Ishikawa (cell line): ENCODE measurements around the gene TWNK.

ENCODE experiments used
- CEBPB ChIP-seq: IDR thresholded peaks from 2 replicates; pipeline ENCODE4 v1.6.1; 2012
- CREB1 ChIP-seq: IDR thresholded peaks from 2 replicates; pipeline ENCODE4 v1.6.1; 2012; ENCODE audit warnings: low read depth
- EGR1 ChIP-seq: IDR thresholded peaks from 2 replicates; pipeline ENCODE4 v1.6.1; 2012
- EP300 ChIP-seq: IDR thresholded peaks from 2 replicates; pipeline ENCODE4 v1.6.1; 2012; ENCODE audit warnings: borderline replicate concordance
- FOXM1 ChIP-seq: IDR thresholded peaks from 2 replicates; pipeline ENCODE4 v1.6.1; 2012; ENCODE audit warnings: low read depth, borderline replicate concordance
- NFIC ChIP-seq: IDR thresholded peaks from 2 replicates; pipeline ENCODE4 v1.6.1; 2012
- RAD21 ChIP-seq: IDR thresholded peaks from 2 replicates; pipeline ENCODE4 v1.6.1; 2012; ENCODE audit warnings: low read depth
- TAF1 ChIP-seq: IDR thresholded peaks from 2 replicates; pipeline ENCODE4 v1.6.1; 2012; ENCODE audit warnings: low read depth, mild to moderate bottlenecking
- TCF12 ChIP-seq: IDR thresholded peaks from 2 replicates; pipeline ENCODE4 v1.6.1; 2012; ENCODE audit warnings: low read depth
- TEAD4 ChIP-seq: IDR thresholded peaks from 2 replicates; pipeline ENCODE4 v1.6.1; 2012
- YY1 ChIP-seq: IDR thresholded peaks from 2 replicates; pipeline ENCODE4 v1.6.1; 2012; ENCODE audit warnings: low read depth
- ZBTB7A ChIP-seq: IDR thresholded peaks from 2 replicates; pipeline ENCODE4 v1.6.1; 2012; ENCODE audit warnings: low read depth
- TF ChIP-seq, protein P1 (sequence below): IDR thresholded peaks from 2 replicates; pipeline ENCODE4 v1.6.1; 2012
- TF ChIP-seq, protein P2 (sequence below): IDR thresholded peaks from 2 replicates; pipeline ENCODE4 v1.6.1; 2012
- TF ChIP-seq, protein P3 (sequence below): IDR thresholded peaks from 2 replicates; pipeline ENCODE4 v1.6.1; 2012; ENCODE audit warnings: low read depth, mild to moderate bottlenecking

The TWNK gene

DNA sequence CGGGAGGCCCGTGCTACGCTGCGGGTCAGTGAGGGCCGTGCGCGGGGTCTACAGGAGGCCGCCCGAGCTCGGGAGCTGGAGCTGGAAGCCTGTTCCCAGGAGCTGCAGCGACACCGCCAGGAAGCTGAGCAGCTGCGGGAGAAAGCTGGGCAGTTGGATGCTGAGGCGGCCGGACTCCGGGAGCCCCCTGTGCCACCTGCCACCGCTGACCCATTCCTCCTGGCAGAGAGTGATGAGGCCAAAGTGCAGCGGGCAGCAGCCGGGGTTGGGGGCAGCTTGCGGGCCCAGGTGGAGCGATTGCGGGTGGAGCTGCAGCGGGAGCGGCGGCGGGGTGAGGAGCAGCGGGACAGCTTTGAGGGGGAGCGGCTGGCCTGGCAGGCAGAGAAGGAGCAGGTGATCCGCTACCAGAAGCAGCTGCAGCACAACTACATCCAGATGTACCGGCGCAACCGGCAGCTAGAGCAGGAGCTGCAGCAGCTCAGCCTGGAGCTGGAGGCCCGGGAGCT is 19.3 kb downstream of the TWNK start:
- TF ChIP-seq EGR1 (no peak), FOXM1 (no peak), ZBTB7A (no peak), TCF12 (no peak), NFIC (no peak), YY1 (no peak), TEAD4 (no peak), TAF1 (no peak), EP300 (no peak), CREB1 (no peak), CEBPB (no peak), RAD21 (no peak)
- TF ChIP-seq, protein P1, sequence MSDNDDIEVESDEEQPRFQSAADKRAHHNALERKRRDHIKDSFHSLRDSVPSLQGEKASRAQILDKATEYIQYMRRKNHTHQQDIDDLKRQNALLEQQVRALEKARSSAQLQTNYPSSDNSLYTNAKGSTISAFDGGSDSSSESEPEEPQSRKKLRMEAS = no peak
- TF ChIP-seq, protein P2, sequence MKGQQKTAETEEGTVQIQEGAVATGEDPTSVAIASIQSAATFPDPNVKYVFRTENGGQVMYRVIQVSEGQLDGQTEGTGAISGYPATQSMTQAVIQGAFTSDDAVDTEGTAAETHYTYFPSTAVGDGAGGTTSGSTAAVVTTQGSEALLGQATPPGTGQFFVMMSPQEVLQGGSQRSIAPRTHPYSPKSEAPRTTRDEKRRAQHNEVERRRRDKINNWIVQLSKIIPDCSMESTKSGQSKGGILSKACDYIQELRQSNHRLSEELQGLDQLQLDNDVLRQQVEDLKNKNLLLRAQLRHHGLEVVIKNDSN = no peak
- TF ChIP-seq, protein P3, sequence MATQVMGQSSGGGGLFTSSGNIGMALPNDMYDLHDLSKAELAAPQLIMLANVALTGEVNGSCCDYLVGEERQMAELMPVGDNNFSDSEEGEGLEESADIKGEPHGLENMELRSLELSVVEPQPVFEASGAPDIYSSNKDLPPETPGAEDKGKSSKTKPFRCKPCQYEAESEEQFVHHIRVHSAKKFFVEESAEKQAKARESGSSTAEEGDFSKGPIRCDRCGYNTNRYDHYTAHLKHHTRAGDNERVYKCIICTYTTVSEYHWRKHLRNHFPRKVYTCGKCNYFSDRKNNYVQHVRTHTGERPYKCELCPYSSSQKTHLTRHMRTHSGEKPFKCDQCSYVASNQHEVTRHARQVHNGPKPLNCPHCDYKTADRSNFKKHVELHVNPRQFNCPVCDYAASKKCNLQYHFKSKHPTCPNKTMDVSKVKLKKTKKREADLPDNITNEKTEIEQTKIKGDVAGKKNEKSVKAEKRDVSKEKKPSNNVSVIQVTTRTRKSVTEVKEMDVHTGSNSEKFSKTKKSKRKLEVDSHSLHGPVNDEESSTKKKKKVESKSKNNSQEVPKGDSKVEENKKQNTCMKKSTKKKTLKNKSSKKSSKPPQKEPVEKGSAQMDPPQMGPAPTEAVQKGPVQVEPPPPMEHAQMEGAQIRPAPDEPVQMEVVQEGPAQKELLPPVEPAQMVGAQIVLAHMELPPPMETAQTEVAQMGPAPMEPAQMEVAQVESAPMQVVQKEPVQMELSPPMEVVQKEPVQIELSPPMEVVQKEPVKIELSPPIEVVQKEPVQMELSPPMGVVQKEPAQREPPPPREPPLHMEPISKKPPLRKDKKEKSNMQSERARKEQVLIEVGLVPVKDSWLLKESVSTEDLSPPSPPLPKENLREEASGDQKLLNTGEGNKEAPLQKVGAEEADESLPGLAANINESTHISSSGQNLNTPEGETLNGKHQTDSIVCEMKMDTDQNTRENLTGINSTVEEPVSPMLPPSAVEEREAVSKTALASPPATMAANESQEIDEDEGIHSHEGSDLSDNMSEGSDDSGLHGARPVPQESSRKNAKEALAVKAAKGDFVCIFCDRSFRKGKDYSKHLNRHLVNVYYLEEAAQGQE = no peak

DNA sequence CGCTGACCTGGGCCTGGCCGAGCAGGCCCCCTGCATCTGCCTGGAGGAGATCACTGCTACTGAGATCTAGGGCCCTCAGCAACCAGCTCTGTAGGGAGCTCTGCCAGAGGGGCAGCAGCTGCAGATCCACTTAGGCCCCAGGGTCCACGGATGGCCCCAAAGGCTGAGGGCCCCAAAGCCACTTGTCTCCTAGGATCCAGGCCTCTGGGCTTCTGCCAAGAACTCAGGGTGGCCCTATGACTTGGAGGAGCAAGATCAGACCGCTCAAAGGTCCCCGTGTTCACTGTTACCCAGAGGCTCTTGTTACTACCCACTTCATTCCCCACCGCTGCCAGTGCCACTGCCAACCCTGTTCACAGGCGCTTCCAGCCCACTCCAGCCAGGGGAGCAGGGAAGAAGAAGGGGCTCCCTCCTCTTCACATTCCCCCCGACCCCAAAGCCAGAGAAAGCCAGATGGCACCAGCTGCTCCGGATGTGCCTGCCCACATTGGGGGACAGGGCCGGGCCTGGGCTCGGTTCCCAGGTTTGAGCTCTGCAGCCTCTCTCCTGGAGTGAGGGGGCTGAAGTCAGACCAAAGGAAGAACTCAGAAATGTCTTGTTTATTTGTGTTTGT is 19.9 kb downstream of the TWNK start:
- TF ChIP-seq CREB1 = no peak
- no peak for TF ChIP-seq TCF12
- TF ChIP-seq TAF1 = no peak
- TF ChIP-seq EP300 = no peak
- TF ChIP-seq ZBTB7A = no peak
- no peak for TF ChIP-seq CEBPB
- no peak for TF ChIP-seq FOXM1
- TF ChIP-seq NFIC = no peak
- TF ChIP-seq YY1 = no peak
- TF ChIP-seq EGR1 = no peak
- TF ChIP-seq, protein P1 = no peak
- no peak for TF ChIP-seq RAD21
- TF ChIP-seq, protein P3 = no peak

DNA sequence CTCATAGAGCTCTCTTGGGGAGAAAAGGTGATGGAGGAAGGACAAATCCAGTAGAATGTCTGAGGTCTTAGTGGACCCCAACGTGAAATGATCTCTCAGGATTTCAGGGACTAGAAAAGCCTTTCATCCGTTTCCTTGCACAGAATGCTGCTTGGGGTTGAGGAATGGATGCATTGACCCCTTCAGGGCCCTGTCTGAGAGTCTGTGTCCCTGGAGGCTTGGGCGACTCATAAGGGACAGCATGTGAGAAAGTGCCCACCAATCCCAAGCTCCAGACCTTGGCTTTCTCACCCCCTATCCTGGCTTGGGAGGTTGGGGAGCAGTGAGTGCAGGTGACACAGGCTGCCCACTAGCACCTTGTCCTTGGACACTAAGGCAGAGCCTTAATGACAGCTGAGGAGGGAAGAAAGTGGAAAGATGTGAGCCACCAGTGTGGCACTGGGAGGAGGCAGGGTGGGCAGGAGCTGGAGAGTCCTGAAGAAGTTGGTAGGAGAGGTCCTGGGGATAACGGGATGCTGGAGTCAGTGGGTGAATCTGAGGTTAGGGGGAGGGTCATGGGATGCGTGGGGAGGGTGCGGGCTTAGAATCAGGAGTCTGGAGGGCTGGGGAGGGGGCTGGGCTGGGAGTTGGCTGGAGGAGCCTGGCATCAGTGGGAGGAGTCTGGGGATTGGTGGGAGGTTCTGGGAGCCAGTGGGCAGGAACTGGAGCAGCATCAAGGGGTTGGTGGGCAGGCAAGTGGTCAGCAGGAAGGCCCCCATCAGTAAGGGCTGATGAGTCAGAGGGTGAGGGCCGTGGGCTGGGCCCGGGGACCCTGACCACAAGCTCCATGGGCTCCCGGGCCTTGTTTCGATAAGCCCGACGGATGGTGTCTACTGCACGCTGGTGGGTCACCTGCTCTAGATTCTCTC is 20.8 kb downstream of the TWNK start:
- TF ChIP-seq NFIC (no peak), TAF1 (no peak), ZBTB7A (no peak), EP300 (no peak), YY1 (no peak), FOXM1 (no peak), TCF12 (no peak), RAD21 (no peak), CEBPB (no peak), TEAD4 (no peak), CREB1 (no peak), EGR1 (no peak)
- TF ChIP-seq, protein P3 = no peak
- TF ChIP-seq, protein P1 = no peak
